ENCODE results near the gene ZBED2. TPM values are rescaled to one million over a fixed set of nuclear protein-coding genes. Genes with fewer than 3 reads are reported as not detected.
A peak's percentile ranks its signal among the peaks of the same experiment; 100 is the strongest.

The ZBED2 gene
- total RNA-seq, 2 experiments from 2014 or later: 0.68 to 0.74 TPM

DNA sequence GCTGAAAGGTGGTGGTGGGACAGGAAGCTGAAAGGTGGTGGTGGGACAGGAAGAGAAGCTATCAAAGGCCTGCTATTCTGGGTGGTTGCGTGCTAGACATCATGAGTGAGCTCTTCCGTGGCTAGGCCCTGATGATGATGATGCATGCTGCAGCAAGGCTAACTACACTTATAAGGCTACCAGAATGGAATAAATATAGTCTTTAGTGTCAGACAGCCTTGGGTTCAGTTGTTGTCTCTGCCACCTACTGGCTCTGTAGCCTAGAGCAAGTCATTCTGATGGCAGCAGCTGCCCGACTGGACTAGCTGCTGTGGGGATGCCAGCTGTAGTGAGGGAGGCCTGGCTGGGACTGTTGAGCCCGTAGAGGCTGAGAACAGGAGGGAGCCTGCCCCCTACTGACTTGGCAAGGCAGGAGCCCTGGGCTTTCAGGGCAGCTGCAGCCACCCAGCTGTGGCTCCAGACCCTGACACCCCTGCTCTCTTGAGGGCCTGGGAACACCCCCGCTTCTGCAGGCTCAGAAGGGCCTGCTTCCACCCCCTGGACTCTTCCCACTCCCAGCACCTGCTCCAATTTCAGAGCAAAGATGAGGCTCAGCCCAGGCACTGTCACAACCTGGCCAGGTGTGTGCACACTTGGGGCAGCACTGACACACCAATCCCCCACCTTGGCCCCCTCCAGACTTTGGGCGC, 21.4 kb upstream of the ZBED2 start:
- Mint-ChIP-seq H3K9me3 (ENCODE audit: insufficient read depth) (no peaks in the 10 kb centered on the region), H3K27ac (peak overlapping the region; percentile 94), H3K4me3 (peak overlapping the region; percentile 45), H3K4me1 (ENCODE audit: low read depth) (peaks cover 79% of the 10 kb centered on the region), H3K27me3 (ENCODE audit: low read depth) (no peaks in the 10 kb centered on the region), H3K36me3 (ENCODE audit: low read depth) (peaks cover 92% of the 10 kb centered on the region)
- DNase-seq: peak; percentile 82
- ChIA-PET CTCF (interaction anchor here (0.7 to 5.1 kb wide), 32 partner anchors 8 to 397 kb away, joined by 3 to 59 read pairs (median 5); partner anchors contain the start of genes CD96 and ZBED2), POLR2A (interaction anchor here (0.7 to 2.7 kb wide), 16 partner anchors 8 to 362 kb away, joined by 3 to 35 read pairs (median 4); partner anchors contain the start of genes ABHD10, CD96 and ZBED2)
- peak; percentile 91 for ATAC-seq

DNA sequence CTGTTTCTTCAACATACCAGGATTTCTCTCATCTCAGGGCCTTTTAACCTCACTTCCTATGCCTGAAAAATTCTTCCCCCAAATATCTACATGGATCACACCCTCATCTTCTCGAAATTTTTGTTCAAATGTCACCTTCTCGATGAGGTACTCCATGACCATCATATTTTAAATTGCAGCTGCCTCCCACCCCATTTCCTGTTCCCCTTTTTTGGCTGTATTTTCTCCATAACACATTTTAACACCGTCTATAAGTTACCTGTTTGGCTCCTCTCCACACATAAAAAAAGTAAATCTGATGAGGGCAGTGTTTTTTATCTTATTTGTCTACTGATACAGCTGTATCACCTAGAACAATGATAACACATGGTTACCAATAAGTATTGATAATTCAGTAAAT, 20.7 kb upstream of the ZBED2 start:
- Mint-ChIP-seq H3K9me3 (ENCODE audit: insufficient read depth) (no peaks in the 10 kb centered on the region), H3K27me3 (ENCODE audit: low read depth) (no peaks in the 10 kb centered on the region), H3K4me3 (peak overlapping the region; percentile 33), H3K27ac (peak overlapping the region; percentile 94), H3K4me1 (ENCODE audit: low read depth) (peaks cover 86% of the 10 kb centered on the region), H3K36me3 (ENCODE audit: low read depth) (peaks cover 94% of the 10 kb centered on the region)
- DNase-seq (no peak), ATAC-seq (peak; percentile 1)
- POLR2A ChIA-PET: interaction anchor here (0.7 to 2.7 kb wide), 15 partner anchors 8 to 363 kb away, joined by 3 to 35 read pairs (median 4); partner anchors contain the start of genes ABHD10, CD96 and ZBED2
- CTCF ChIA-PET: interaction anchor here (0.7 to 5.1 kb wide), 32 partner anchors 8 to 398 kb away, joined by 3 to 59 read pairs (median 5); partner anchors contain the start of genes CD96 and ZBED2

DNA sequence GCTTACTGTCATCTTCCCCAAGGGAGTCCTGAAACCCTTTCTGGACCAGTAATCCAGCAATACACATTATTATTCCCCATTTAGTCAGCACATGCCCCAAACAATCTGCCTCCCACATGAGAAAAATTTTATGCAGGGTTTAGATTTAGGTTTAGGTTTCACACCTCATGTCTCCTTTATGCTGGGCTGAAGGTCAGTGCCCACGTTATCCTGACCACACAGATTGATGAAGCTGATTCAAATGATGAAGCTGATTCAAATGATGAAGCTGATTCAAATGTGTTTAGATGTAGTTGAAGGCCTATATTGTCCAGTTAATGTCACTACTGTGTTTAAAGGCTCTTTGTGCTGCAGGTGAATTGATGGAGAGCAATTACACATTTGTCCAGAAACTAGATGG, 18.1 kb upstream of the ZBED2 start:
- Mint-ChIP-seq H3K4me3 (no peak overlapping the region), H3K27me3 (ENCODE audit: low read depth) (no peaks in the 10 kb centered on the region), H3K36me3 (ENCODE audit: low read depth) (peaks cover 97% of the 10 kb centered on the region), H3K9me3 (ENCODE audit: insufficient read depth) (no peaks in the 10 kb centered on the region), H3K27ac (peak overlapping the region; percentile 67), H3K4me1 (ENCODE audit: low read depth) (peaks cover 96% of the 10 kb centered on the region)
- ATAC-seq: no peak
- ChIA-PET CTCF (interaction anchor here (0.6 to 2.1 kb wide), 4 partner anchors 14 to 300 kb away, joined by 3 to 6 read pairs (median 4); no protein-coding TSS in a partner anchor), POLR2A (no interaction called here)
- DNase-seq: no peak

DNA sequence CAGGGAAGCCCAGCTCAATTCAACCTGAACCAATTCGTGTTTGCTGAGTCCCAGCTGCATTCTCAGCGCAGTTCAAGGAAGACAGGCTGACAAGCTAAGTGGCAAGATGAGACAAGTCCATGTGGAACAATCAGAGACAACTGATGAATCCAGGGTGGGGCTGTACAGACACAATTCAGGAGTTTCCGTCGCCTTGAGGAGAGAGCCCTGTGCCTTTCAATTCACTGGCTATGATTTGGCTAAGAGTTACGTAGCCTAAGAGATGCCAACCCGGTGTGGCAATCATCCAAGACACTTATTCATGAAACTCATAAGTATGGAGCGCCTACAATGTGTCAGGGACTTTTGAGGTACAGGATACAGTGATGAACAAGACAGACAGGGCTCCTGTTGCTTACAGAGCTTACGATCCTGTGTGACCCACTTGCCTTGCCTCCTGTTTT, 15.5 kb upstream of the ZBED2 start:
- Mint-ChIP-seq H3K4me3 (peak overlapping the region; percentile 57), H3K9me3 (ENCODE audit: insufficient read depth) (peaks cover 6% of the 10 kb centered on the region), H3K36me3 (ENCODE audit: low read depth) (peaks cover 98% of the 10 kb centered on the region), H3K27me3 (ENCODE audit: low read depth) (no peaks in the 10 kb centered on the region), H3K4me1 (ENCODE audit: low read depth) (peaks cover 95% of the 10 kb centered on the region), H3K27ac (peak overlapping the region; percentile 94)
- ChIA-PET POLR2A (interaction anchor here (0.7 to 2.5 kb wide), 8 partner anchors 9 to 368 kb away, joined by 3 to 24 read pairs (median 5); partner anchors contain the start of genes ABHD10 and CD96), CTCF (interaction anchor here (0.7 to 2.1 kb wide), 15 partner anchors 8 to 403 kb away, joined by 3 to 11 read pairs (median 4); partner anchors contain the start of gene ZBED2)
- ATAC-seq (peak; percentile 39), DNase-seq (no peak)

DNA sequence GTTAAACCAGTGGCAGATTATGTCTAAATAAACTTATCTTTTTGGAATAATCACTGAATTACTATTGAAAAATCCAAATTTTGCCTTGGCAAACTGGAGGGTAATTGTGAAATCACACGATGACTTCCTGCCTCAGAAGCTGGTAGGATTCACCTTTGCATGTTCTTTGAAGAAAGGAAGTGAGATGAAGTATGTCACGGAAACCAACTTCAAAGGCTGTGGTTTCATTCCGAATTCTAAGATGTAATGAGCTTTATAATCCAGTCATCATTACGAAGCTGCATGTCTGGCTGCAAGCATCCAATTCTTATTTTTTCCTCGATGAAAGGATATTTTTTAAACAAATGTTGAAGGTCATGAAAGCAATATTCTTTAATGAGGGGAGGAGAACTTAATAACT, 15.0 kb upstream of the ZBED2 start:
- Mint-ChIP-seq H3K4me1 (ENCODE audit: low read depth) (peaks cover 95% of the 10 kb centered on the region), H3K9me3 (ENCODE audit: insufficient read depth) (peaks cover 6% of the 10 kb centered on the region), H3K36me3 (ENCODE audit: low read depth) (peaks cover 98% of the 10 kb centered on the region), H3K27ac (peak overlapping the region; percentile 94), H3K27me3 (ENCODE audit: low read depth) (no peaks in the 10 kb centered on the region), H3K4me3 (peak overlapping the region; percentile 57)
- ChIA-PET CTCF (interaction anchor here (0.7 to 2.1 kb wide), 15 partner anchors 8 to 404 kb away, joined by 3 to 11 read pairs (median 4); partner anchors contain the start of gene ZBED2), POLR2A (interaction anchor here (0.7 to 2.5 kb wide), 8 partner anchors 8 to 369 kb away, joined by 3 to 24 read pairs (median 5); partner anchors contain the start of genes ABHD10 and CD96)
- ATAC-seq: peak; percentile 73
- peak; percentile 84 for DNase-seq

DNA sequence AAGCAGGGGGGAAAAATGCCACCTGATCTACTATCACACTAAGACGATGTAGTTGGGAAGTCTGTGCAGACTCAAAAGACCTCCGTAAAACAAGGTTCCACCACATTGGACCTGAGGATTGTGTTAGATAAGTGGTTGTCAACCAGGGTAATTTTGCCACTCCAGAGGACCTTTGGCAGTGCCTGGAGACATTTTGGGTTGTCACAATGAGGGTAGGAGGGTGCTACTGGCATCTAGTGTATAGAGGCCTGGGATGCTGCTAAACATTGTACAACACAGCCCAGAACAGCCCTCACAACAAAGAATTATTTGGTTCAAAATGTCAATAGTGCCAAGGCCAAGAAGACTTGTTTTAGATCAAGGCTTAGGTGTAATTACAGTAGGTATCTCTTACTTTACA, 14.6 kb upstream of the ZBED2 start:
- ChIA-PET POLR2A (interaction anchor here (1.2 to 2.5 kb wide), 4 partner anchors 10 to 67 kb away, joined by 5 to 24 read pairs (median 8); no protein-coding TSS in a partner anchor), CTCF (interaction anchor here (0.7 to 2.1 kb wide), 12 partner anchors 7 to 404 kb away, joined by 3 to 11 read pairs (median 4); partner anchors contain the start of gene ZBED2)
- Mint-ChIP-seq H3K27me3 (ENCODE audit: low read depth) (no peaks in the 10 kb centered on the region), H3K4me3 (no peak overlapping the region), H3K36me3 (ENCODE audit: low read depth) (peaks cover 98% of the 10 kb centered on the region), H3K27ac (peak overlapping the region; percentile 94), H3K9me3 (ENCODE audit: insufficient read depth) (peaks cover 6% of the 10 kb centered on the region), H3K4me1 (ENCODE audit: low read depth) (peaks cover 95% of the 10 kb centered on the region)
- no peak for DNase-seq
- peak; percentile 29 for ATAC-seq

DNA sequence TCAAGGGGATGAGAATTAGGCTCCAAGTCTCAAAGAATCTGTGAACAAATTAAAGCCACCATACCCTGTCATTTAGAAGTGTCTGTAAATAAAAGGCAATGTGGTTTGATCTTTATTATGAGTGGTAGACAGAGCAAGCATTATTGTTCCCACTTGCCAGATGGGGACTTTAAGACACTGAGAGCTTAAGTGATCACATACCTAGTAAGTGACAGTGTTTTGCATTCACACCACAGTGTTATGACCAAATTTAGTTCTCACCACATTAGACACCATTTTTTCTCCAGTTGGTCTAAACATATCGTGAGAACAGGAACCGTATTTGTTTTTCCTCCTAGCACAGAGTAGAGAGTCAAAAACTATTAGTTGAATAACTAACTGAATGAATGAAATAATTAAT, 13.2 kb upstream of the ZBED2 start:
- Mint-ChIP-seq H3K9me3 (ENCODE audit: insufficient read depth) (peaks cover 6% of the 10 kb centered on the region), H3K27me3 (ENCODE audit: low read depth) (no peaks in the 10 kb centered on the region), H3K4me1 (ENCODE audit: low read depth) (peaks cover 96% of the 10 kb centered on the region), H3K27ac (peak overlapping the region; percentile 85), H3K4me3 (no peak overlapping the region), H3K36me3 (ENCODE audit: low read depth) (peaks cover 98% of the 10 kb centered on the region)
- ATAC-seq (peak; percentile 30), DNase-seq (no peak)
- ChIA-PET POLR2A (interaction anchor here (0.6 to 1.9 kb wide), 6 partner anchors 8 to 67 kb away, joined by 3 to 10 read pairs (median 6); partner anchors contain the start of gene CD96), CTCF (interaction anchor here (1.1 to 2.7 kb wide), 3 partner anchors 8 to 30 kb away, joined by 3 to 21 read pairs (median 6); no protein-coding TSS in a partner anchor)

DNA sequence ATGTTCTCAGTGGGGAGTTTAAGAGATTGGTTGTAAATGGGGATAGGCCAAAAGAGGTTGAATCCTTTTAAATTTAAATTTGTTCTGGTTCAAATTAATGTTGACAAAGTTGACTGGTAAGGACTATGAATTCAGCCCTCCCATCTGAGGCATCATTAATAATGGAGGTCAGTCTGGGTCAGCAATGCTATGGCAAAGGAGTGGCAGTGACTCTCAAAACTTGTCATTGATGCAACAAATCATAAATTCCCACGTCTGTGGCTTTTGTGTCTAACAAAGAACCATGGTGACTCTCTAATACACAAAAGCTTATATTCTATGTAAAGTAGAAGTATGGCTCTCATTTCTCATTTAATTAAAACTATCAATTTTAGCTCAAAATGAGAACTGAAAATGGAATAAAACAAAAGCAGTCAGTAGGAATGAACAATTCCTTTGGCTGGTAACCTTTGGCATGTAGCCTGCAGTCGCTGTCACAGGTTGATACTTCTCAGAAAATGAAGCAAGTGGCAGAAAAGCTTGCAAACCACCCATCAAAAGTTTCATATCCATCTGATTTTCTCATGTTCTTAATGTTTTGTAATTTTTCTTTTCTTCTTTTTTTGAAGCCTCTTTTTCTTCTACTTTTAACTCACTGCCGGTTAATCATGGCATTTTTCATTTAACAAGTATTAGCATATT, 12.2 kb upstream of the ZBED2 start:
- Mint-ChIP-seq H3K27me3 (ENCODE audit: low read depth) (no peaks in the 10 kb centered on the region), H3K4me3 (no peak overlapping the region)
- no peak for ATAC-seq

DNA sequence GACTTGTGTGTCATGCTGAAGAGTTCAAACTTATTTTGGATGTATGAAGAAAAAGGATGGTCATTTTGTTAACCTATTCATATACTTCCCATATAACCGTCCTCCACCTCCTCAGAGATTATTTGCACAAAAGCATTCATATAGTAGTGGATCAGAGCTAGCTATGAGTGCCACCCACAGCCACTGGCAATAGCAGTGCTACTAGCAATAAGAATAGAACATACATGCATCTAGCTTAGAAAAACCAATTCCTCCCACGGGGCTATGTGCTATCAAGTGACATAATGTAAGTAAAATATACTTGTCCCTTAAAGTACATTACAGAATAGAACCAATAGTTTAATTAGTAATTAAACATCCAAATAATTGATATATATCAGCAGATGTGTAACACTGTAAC, 10.3 kb upstream of the ZBED2 start:
- DNase-seq (no peak), ATAC-seq (no peak)
- Mint-ChIP-seq H3K4me1 (ENCODE audit: low read depth) (peaks cover 88% of the 10 kb centered on the region), H3K4me3 (no peak overlapping the region), H3K27me3 (ENCODE audit: low read depth) (no peaks in the 10 kb centered on the region), H3K36me3 (ENCODE audit: low read depth) (peaks cover 93% of the 10 kb centered on the region), H3K27ac (peak overlapping the region; percentile 51), H3K9me3 (ENCODE audit: insufficient read depth) (peaks cover 6% of the 10 kb centered on the region)
- ChIA-PET CTCF (interaction anchor here (0.7 to 4.9 kb wide), 4 partner anchors 11 to 27 kb away, joined by 3 to 24 read pairs (median 7); no protein-coding TSS in a partner anchor), POLR2A (interaction anchor here (1.0 to 2.8 kb wide), 2 partner anchors 12 to 14 kb away, joined by 3 to 15 read pairs; no protein-coding TSS in a partner anchor)

More for the DNA sequence above, 12.2 kb upstream of the ZBED2 start:
- H3K27ac Mint-ChIP-seq: peak overlapping the region; percentile 85
- peaks cover 96% of the 10 kb centered on the region for H3K4me1 Mint-ChIP-seq (ENCODE audit: low read depth)
- ChIA-PET POLR2A (interaction anchor here (0.6 to 1.9 kb wide), 4 partner anchors 9 to 535 kb away, joined by 3 to 10 read pairs (median 5); no protein-coding TSS in a partner anchor), CTCF (interaction anchor here (1.0 to 2.7 kb wide), 6 partner anchors 9 to 83 kb away, joined by 3 to 21 read pairs (median 3); no protein-coding TSS in a partner anchor)
- peaks cover 98% of the 10 kb centered on the region for H3K36me3 Mint-ChIP-seq (ENCODE audit: low read depth)
- peaks cover 6% of the 10 kb centered on the region for H3K9me3 Mint-ChIP-seq (ENCODE audit: insufficient read depth)
- DNase-seq: no peak

DNA sequence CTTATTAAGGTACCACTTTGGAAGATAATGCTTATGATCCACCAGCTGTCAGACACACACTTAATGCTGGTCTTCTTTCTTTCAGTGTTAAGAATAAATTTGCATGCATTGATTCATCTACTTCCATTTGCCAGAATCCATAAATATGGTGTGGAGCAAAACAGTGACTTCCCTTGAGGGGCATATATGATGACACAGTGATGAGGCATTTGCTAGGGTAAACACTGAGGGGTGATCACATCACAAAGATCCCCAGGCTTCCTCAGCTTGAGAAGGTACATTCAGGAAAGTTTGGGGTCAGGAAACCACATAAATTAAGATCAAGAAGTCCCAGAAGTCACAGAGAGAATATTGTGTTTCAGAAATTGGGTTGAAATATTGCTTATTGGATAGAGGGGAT, 9.9 kb upstream of the ZBED2 start:
- Mint-ChIP-seq H3K4me1 (ENCODE audit: low read depth) (peaks cover 87% of the 10 kb centered on the region), H3K36me3 (ENCODE audit: low read depth) (peaks cover 93% of the 10 kb centered on the region), H3K27ac (peak overlapping the region; percentile 51), H3K9me3 (ENCODE audit: insufficient read depth) (peaks cover 6% of the 10 kb centered on the region), H3K4me3 (no peak overlapping the region), H3K27me3 (ENCODE audit: low read depth) (no peaks in the 10 kb centered on the region)
- ATAC-seq: no peak
- ChIA-PET CTCF (interaction anchor here (0.7 to 4.9 kb wide), 5 partner anchors 11 to 27 kb away, joined by 3 to 24 read pairs (median 6); partner anchors contain the start of gene ZBED2), POLR2A (interaction anchor here (0.7 to 2.8 kb wide), 4 partner anchors 11 to 63 kb away, joined by 3 to 15 read pairs (median 3); partner anchors contain the start of gene CD96)
- DNase-seq: no peak

Measured in activated CD8-positive, alpha-beta T cell treated with anti-CD3 and anti-CD28 coated beads, Interleukin-2, amount 10 ng/mL, durations not matched to agents 7 days and 5 days (primary cell).